HG02763 (cell line): Measurements from ENCODE around the gene NEDD9.
A peak's percentile ranks its signal among the peaks of the same experiment; 100 is the strongest.

Experiments
- ATAC-seq: cut with Tn5 transposase; IDR thresholded peaks from one replicate; pipeline ENCODE4 v1.9.1; 2021; ENCODE audit warnings: mild to moderate bottlenecking, moderate library complexity; ENCODE audit not compliant: unreplicated experiment

Gene NEDD9

GRCh38 chr6:11151488-11151887 lies 81.0 kb downstream of the NEDD9 start:
- no peak for ATAC-seq

DNA sequence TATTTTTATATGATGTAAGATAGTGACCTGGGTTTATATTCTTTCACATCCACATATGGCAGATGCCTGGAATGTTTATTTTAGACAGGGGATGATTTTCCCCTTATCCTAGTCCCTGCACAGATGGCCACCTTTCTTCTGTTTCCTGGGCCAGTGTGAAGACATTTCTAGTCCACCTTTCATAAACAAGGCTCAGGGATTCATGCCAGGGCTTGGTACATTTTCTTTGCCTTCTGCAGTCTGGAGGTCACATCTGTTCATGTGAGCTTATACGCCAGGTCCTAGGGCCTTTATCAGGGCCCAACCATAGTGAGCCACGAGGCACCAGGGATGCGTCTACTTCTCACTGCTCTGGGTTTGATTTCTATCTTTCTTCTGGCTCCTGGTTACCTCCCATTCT lies 82.9 kb downstream of the NEDD9 start:
- ATAC-seq, result no peak

- ATAC-seq, result no peak
Observed at GRCh38 chr6:11146117-11146826, 86.2 kb downstream of the NEDD9 start.

DNA sequence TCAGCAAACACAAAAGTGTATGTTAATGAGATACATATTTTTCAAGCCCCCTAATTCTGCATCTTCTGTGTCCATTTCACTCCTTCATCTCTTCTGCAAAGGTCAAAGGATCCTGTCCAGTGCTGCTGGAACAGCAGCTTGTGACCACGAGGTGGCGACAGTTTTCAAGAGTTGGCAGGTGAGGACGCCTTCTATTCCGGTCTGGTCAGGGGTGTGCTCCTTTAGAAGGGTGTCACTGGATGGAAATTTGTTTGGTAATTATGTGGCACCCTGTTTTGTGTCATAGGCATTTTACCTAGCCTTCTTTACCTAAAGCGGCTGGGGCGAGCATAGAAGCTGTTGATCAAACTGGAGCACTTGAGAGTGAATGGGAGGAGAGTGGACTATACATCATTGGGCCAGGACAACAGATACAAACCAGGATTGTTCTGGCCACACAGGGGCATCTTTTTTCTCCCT lies 88.0 kb downstream of the NEDD9 start:
- peak; percentile 75 for ATAC-seq

- ATAC-seq, result no peak
Observed at GRCh38 chr6:11143394-11144371, 88.8 kb downstream of the NEDD9 start.

DNA sequence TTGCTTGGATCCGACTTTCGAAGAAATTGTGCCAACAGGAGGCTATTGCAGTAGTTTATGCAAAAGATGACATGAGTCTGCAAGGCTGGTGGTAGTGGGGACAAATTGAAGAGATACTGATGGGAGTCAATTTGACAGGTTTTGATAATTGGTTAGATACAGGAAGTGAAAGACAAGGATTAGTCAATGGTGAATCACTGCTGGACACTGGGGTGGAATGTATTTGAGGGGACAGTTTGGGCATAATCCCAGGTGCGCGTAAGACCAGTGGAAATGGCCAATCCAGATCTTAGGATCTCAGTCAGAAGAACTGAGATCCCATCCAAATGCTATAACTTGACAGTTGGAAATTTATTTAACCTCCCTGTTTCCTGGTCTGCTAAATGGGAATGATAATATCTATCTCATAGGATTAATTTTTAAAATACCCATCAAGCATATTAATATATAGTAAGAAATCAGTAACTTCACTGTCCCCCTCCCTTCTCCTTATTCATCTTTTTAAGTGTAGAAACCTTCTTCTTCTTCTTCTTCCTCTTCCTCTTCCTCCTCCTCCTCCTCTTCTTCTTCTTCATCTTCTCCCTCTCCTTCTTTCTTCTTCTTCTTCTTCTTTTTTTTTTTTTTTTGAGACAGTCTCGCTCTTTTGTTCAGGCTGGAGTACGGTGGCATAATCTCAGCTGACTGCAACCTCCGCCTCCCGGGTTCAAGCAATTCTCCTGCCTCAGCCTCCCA lies 90.0 kb downstream of the NEDD9 start:
- ATAC-seq, result no peak

- no peak for ATAC-seq
Observed at GRCh38 chr6:11141295-11141694, 91.2 kb downstream of the NEDD9 start.

- no peak for ATAC-seq
Observed at GRCh38 chr6:11140056-11140455, 92.4 kb downstream of the NEDD9 start.

- ATAC-seq, result no peak
Observed at GRCh38 chr6:11139051-11139960, 93.2 kb downstream of the NEDD9 start.

- no peak for ATAC-seq
Observed at GRCh38 chr6:11136809-11137208, 95.7 kb downstream of the NEDD9 start.
